ENCODE measurements around the gene EHD1.

DNA sequence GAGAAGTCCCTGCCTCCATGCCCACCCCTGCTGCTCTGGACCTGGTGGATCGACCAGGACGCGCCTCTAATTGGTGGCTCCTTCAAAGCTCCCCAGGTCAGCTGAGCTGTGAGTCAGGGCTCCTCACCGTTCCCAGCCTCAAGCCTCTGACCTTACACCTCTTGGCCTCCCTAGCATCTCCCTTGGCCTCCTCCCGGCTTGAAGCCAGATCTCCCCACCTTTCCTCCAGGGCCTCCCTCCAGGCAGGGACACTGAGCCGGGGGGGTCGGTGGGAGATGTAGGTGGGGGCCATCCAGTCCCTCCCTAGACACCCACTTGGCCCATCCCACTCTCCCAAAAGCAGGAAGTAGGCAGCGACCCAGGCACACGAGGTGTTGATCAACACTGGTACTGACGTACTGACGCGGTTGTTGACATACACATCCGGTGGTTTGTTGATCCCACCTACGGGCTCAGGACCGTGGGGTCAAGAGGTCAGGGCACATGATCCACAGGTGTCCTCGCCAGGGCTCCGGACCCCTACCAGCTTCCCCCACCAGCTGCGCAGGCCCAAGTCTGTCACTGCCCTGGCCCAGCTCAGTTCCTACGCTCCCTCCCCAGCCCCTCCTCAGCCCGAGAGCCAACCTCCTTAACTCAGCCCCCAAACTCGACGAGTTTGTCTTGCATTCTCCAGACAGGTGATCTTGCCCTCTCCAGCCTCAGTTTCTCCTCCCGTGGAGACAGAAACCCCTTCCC is 37.8 kb upstream of the EHD1 start:
- TF ChIP-seq, protein P1, sequence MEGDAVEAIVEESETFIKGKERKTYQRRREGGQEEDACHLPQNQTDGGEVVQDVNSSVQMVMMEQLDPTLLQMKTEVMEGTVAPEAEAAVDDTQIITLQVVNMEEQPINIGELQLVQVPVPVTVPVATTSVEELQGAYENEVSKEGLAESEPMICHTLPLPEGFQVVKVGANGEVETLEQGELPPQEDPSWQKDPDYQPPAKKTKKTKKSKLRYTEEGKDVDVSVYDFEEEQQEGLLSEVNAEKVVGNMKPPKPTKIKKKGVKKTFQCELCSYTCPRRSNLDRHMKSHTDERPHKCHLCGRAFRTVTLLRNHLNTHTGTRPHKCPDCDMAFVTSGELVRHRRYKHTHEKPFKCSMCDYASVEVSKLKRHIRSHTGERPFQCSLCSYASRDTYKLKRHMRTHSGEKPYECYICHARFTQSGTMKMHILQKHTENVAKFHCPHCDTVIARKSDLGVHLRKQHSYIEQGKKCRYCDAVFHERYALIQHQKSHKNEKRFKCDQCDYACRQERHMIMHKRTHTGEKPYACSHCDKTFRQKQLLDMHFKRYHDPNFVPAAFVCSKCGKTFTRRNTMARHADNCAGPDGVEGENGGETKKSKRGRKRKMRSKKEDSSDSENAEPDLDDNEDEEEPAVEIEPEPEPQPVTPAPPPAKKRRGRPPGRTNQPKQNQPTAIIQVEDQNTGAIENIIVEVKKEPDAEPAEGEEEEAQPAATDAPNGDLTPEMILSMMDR (IDR thresholded peaks at IDR 0.05) = no peak
- no peak for TF ChIP-seq ZFX (IDR thresholded peaks at IDR 0.05; ENCODE audit: borderline replicate concordance)

Measured in 22Rv1 (cell line).